ENCODE measurements around the gene RPL3. TPM values are rescaled to one million over a fixed set of nuclear protein-coding genes. Genes with fewer than 3 reads are reported as not detected.

Gene RPL3
- total and polyA plus RNA-seq, 2 donors (not counting 1 experiment from before 2014, with no cell fraction given), result 2,665 to 5,418 TPM

DNA sequence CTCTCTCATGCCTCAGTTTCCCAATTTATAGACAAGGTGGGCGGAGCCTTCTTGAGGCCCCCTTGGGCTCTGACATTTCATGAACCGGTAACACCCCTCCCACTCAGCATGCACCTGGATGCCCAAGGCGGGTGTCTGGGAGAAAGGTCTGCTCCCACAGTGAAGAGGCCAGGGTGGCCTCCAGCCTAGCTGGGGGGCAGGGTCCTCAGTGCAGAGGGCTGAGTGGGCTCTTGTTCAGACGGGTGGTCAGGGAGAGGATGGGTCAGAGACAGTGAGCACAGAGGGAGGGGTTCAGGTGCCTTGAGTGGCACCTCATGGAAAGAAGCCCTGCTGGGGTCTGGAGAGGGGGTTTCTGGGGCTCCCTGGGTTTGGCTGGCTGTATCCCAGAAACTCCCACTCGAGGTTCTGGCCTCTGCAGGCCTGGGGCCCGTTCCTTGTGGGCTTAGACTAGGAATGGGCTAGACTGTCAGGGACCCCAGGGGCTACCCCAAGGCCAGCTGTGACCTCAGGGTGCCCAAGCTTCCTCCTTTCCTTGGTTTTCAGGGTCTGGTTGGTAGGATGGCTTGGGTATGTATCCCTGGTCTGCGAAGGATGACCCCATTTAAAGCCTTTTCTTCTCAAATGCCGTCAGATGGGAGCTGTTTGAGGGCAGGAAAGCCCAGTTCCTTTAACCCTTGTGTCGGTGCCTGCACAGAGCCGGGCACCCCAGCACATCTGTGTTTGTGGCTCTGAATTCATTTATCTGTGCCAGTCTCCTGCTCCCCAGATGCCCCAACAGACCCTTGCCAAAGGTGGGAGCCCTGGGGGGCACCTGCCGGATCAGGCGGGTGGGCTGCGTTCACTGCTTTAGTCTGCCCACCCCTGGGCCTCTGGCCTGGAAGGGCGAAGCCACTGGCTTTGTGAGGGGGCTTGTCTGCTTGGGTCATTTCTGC, 31.6 kb upstream of the RPL3 start:
- POLR2A ChIA-PET, result interaction anchor here (0.5 to 5.0 kb wide), 8 partner anchors 31 to 1719 kb away, joined by 3 to 40 read pairs (median 6); partner anchors contain the start of genes ATF4, RPL3 and TAB1
- CTCF ChIA-PET, result interaction anchor here (0.6 to 2.2 kb wide), 17 partner anchors 8 to 184 kb away, joined by 3 to 21 read pairs (median 6); partner anchors contain the start of genes RPL3 and TAB1
- Histone ChIP-seq H3K79me2 (ENCODE audit: control insufficient read depth, insufficient read depth, low read length) (peaks cover 18% of the 10 kb centered on the region), H3K4me2 (replicated peaks; ENCODE audit: low read depth, low read length, poor library complexity, severe bottlenecking) (peak overlapping the region; percentile 89), H3K9me3 (ENCODE audit: control extremely low read depth in 1 of 3, control insufficient read depth in 2 of 3, insufficient read depth in 1 of 3, low read length in 2 of 3) (no peaks in the 10 kb centered on the region), H3K36me3 (replicated peaks in 1 of 2; ENCODE audit: control extremely low read depth in 1 of 2, control insufficient read depth in 1 of 2, extremely low read depth in 1 of 2, insufficient read depth in 2 of 2, low read length in 1 of 2) (no peaks in the 10 kb centered on the region), H3K9ac (ENCODE audit: low read length) (peak overlapping the region; percentile 66), H2AFZ (ENCODE audit: insufficient read depth, low read depth, low read length, poor library complexity, severe bottlenecking) (peak overlapping the region; percentile 80), H3K4me3 (ENCODE audit: control extremely low read depth in 1 of 5, extremely low read depth in 1 of 5, insufficient read depth in 1 of 5, low read depth in 2 of 5, low read length in 4 of 5) (peak overlapping the region in 4 of 5 experiments; percentile 34 to 61 (median 56)), H3K4me1 (ENCODE audit: control insufficient read depth in 2 of 2, insufficient read depth in 2 of 2, low read length in 2 of 2) (peaks cover 31 to 37% of the 10 kb centered on the region in 2 donors), H4K20me1 (ENCODE audit: control insufficient read depth, insufficient read depth, low read length, poor library complexity, severe bottlenecking) (peaks cover 9% of the 10 kb centered on the region), H3K27me3 (replicated peaks in 1 of 4; ENCODE audit: control extremely low read depth in 1 of 4, control insufficient read depth in 3 of 4, insufficient read depth in 4 of 4, low read length in 3 of 4) (no peaks in the 10 kb centered on the region), H3K27ac (ENCODE audit: low read length in 2 of 2) (peak overlapping the region; percentile 26 to 62)
- Mint-ChIP-seq H3K27ac (peak overlapping the region; percentile 92), H3K9me3 (ENCODE audit: insufficient read depth) (no peaks in the 10 kb centered on the region), H3K27me3 (no peaks in the 10 kb centered on the region), H3K4me1 (peaks cover 35% of the 10 kb centered on the region), H3K4me3 (peak overlapping the region; percentile 79)
- WGBS (ENCODE audit: insufficient coverage), result 18% methylated on average over 13 of the region's 14 CpGs
- ATAC-seq (ENCODE audit: low read depth) (peak; percentile 23), DNase-seq (peak; percentile 42)
- intact Hi-C loops (cut with micrococcal nuclease), result loop anchor here (1.0 kb wide), 1 partner anchor 48 kb away; the partner anchor contains the start of gene TAB1
- TF ChIP-seq CTCF (IDR thresholded peaks at IDR 0.05), result no peak
- TF ChIP-seq EZH2 (IDR thresholded peaks at IDR 0.05; ENCODE audit: borderline replicate concordance, insufficient read depth, low read depth, low read length, poor library complexity, severe bottlenecking), result no peak

Data from B cell (primary cell).